Measurements from ENCODE around the gene SERPINE3. TPM values are rescaled to one million over a fixed set of nuclear protein-coding genes. Genes with fewer than 3 reads are reported as not detected.

Gene SERPINE3
- total RNA-seq, 2 donors from 2014 or later, result not detected

GRCh38 chr13:51355217-51355616 is 15.7 kb downstream of the SERPINE3 start:
- intact Hi-C loops (cut with DNase I), result no loop called here
- DNase-seq (ENCODE audit: low spot score), result no peak

GRCh38 chr13:51357928-51358595 is 18.6 kb downstream of the SERPINE3 start:
- no peak for DNase-seq (ENCODE audit: low spot score)
- intact Hi-C loops (cut with DNase I), result no loop called here

- intact Hi-C loops (cut with DNase I), result no loop called here
- no peak for DNase-seq (ENCODE audit: low spot score)
Observed at GRCh38 chr13:51359352-51359751, 19.9 kb downstream of the SERPINE3 start.

- no peak for DNase-seq (ENCODE audit: low spot score)
- intact Hi-C loops (cut with DNase I), result no loop called here
Observed at GRCh38 chr13:51360489-51360888, 21.0 kb downstream of the SERPINE3 start.

DNA sequence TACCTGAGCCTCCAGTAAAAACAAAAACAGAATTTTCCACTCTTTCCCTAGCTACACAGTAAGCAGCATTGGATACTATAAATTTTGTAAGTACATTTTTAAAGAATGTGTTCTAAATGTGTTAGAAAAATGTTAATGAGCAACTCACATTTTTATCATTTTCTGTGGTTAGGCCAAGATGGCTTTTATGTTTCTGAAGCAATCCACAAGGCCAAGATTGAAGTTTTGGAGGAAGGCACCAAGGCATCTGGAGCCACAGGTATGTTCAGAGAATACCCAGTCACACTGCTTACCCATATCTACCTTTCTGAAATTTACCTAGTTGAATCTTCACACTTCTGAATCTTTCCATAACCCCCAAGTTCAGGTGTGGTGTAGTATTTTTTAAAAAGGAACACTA is 21.6 kb downstream of the SERPINE3 start:
- no peak for DNase-seq (ENCODE audit: low spot score)
- intact Hi-C loops (cut with DNase I), result no loop called here

DNA sequence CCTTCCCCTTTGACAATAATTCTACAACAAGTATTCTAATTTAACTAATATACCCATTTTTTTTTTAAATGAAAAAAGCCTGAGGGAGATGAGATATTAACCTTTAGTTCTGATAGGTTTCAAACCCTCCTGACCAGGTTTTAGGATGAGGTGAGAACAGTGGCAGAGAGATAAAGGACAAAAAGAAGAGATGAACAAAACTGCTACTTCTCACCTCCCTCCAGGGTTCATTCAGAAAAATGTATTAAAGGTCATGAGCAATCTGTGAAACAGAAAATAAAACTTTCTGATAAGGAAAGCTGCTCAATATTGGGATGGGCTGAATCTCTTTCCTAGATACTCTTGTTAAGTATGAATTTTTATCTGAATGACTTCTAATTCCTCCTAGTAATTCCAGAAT is 24.1 kb downstream of the SERPINE3 start:
- intact Hi-C loops (cut with DNase I), result no loop called here
- DNase-seq (ENCODE audit: low spot score), result no peak

DNA sequence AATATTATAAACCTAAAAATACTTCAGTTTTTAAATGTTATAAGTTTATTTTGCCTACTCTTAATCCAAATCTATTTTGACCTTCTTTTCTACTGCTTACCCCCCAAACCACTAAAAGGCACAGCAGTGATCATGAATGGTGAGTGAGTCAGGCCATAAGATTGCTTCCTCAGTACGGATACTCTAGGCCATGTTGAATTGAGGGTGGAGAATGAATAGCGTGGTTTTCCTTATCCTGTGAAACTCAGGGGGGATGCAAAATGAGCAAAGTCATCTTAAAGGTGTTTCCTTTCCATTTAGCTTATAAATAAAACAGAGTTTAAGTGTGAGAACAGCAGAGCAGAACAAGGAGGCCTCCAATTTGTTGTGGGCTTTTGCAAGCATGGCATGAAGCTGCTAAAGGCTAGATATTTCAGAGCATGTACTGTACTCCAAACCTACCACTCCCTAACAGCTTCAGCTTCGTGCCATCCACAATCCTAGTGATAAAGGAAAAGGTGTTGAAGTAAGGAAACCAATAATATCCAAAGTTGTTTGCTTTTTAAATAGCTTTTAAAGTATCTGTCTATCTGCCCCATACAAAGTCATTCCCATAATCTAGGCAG is 25.0 kb downstream of the SERPINE3 start:
- DNase-seq (ENCODE audit: low spot score), result no peak
- intact Hi-C loops (cut with DNase I), result no loop called here

GRCh38 chr13:51370116-51370515 is 30.6 kb downstream of the SERPINE3 start:
- intact Hi-C loops (cut with DNase I), result no loop called here
- no peak for DNase-seq (ENCODE audit: low spot score)

DNA sequence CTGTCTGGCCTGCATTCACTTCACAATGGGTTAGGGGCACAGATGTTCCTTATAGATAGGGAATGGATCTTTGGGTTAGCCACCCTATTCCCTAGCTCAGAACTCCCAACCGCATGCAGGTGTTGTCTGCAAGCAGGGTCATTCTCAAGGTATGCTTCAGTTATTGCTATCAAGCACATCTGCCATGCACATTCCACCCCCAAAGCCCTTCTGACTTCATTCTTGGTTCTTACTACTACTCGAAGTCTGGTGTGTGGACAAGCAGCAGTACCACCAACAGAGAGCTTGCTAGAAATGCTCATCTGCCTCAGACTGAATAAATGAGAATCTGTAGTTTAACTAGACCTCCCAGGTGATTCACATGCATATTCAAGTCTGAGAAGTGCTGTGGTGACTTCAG is 31.3 kb downstream of the SERPINE3 start:
- intact Hi-C loops (cut with DNase I), result no loop called here
- DNase-seq (ENCODE audit: low spot score), result no peak

DNA sequence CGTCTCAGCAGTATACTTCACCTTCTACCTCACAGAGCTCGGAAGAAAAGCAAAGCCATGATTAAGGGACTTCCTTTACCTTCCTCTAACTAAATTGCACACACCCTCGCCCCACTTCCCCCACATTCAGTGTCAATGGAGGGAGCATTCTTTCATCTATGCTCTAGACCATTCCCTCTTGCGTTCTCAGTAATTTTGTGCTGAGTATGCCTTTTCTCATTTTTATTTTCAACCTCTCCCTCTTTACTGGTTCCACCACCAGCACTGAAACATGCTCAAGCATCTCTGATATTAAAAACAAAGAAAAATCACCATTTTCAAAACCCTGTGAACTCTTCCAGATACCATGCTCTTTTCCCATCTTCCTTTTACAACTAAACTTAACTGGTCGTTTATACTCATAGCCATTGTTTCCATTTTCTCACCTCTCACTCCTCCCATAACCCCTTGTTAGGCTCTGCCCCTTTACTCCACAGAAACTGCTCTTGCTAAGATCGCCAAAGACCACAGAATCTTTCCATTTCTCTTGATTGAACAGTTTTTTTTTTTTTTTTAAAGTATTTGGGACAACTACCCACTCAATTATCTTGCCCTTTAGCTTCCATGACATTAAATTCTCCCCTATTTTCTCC is 32.4 kb downstream of the SERPINE3 start:
- intact Hi-C loops (cut with DNase I), result no loop called here
- no peak for DNase-seq (ENCODE audit: low spot score)

DNA sequence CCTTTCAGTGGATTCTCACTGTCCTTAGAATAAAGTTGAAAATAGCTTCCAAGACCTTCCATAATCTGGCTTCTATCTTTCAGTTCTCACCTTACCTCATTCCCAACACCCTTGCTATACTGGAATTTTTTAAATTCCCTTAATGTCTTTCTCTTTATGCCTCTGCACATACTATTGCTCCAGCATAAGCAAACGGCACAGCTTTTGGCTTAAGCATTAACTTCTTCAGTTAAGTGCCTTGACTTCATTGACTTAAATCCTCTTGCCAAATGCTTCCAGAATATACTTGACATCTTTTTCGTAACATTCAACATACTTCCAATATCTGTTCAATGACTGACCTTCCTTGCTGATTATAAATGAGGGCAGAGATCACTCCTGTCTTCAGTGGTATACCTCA is 34.0 kb downstream of the SERPINE3 start:
- intact Hi-C loops (cut with DNase I), result no loop called here

DNA sequence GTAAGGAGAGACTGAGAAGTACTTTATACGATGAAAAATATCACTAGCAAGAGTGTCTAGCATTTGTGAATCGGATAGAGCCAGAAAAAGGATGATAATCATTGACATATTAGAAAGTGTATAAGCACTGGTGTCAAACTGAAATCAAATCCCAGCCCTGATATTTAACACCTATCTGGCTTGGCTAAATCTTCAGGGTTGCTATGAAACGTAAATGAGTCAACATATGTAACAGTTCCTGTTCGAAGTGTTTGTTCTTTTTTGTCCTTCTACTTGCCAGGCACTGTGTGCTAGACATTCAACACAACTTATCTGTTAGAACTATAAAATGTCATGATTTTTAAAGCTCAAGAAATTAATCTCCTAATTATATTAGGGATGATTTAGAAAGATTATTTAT is 40.8 kb downstream of the SERPINE3 start:
- no peak for DNase-seq (ENCODE audit: low spot score)
- intact Hi-C loops (cut with DNase I), result no loop called here

More for the DNA sequence above, 34.0 kb downstream of the SERPINE3 start:
- DNase-seq (ENCODE audit: low spot score), result no peak

DNA sequence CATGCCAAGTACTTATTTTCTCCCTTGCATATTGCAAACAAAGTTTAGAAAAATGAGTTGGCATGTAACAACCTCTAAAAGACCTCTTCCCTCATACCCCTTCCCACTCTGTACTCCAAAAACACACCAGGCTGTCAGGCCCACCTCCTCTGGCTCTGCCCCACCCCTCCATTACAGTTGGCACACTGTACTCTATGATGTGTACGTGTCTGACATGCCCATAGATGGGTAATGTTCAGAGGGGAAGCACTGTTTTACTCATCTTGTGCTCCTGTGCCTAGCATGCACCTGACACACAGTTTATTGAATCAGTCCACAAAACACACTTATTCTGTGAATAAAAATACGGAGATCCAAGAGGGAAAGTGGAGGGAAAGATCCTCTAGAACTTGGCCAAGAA is 45.6 kb downstream of the SERPINE3 start:
- no peak for DNase-seq (ENCODE audit: low spot score)
- intact Hi-C loops (cut with DNase I), result no loop called here

DNA sequence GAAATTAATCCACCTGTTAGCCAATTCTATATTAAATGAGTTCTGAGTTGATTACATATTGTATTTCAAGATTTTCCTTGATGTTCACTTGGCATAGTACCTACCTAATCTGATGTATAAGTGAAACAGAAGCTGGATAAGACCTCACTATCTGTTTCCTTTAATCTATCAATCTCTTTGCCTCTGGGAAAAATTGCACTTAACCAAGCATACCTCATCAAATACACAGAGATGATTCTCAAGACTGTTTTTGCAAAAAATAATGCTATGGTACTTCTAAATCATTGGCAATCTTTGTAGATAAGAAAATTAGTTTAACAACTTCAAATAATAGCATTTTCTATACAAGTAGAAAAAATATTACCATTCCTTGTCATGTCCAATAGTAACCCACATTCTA is 55.2 kb downstream of the SERPINE3 start:
- intact Hi-C loops (cut with DNase I), result no loop called here
- DNase-seq (ENCODE audit: low spot score), result no peak

DNA sequence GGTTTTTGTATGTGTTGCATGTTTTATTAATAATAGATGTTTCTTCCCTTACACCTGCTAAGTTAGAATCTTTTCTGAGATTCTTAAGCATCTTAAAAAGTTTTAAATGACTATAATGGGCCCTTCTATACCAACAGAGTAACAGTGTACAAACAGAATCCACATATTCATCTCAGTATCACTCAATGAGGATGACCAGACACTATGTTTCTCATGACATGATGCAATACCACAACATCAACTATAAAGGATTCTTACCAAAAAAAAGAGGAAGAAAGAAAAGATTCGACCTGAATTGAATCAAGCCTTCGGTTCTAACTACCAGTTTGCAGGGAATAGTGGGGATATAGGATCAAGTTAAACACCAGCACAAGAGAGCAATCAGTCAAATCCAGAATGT is 56.9 kb downstream of the SERPINE3 start:
- no peak for DNase-seq (ENCODE audit: low spot score)
- intact Hi-C loops (cut with DNase I), result no loop called here

GRCh38 chr13:51397262-51397941 is 57.9 kb downstream of the SERPINE3 start:
- intact Hi-C loops (cut with DNase I), result no loop called here
- no peak for DNase-seq (ENCODE audit: low spot score)

- intact Hi-C loops (cut with DNase I), result no loop called here
Observed at GRCh38 chr13:51405176-51405575, 65.7 kb downstream of the SERPINE3 start.

DNA sequence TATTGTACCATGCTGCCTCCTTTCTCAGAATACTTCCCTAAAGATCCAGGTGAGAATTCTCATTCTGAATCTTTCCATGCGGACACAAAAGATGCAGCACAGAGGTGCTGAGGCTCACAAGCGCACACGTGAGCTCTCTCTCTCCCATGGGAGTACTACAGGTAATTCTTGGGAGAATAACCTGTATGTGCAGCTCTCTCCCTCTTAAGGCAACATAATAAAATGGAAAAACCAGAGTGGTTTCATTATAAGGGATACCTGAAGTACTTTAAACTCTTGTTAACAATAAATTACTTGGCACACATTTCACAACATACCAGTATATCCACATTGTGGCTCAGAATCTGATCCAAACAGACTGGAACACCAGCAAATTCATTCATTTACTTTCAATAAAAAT is 72.9 kb downstream of the SERPINE3 start:
- intact Hi-C loops (cut with DNase I), result no loop called here

More at GRCh38 chr13:51405176-51405575, 65.7 kb downstream of the SERPINE3 start:
- DNase-seq (ENCODE audit: low spot score), result no peak

More for the DNA sequence above, 72.9 kb downstream of the SERPINE3 start:
- no peak for DNase-seq (ENCODE audit: low spot score)
